Esophagus squamous epithelium (tissue), 4 donors: ENCODE results near the gene COL6A3.

Source experiments
- CTCF ChIP-seq, 6 experiments: fragments of 450-650 bp in 4 of 6; fragments of 200-600 bp in 2 of 6; sonication (generic) in 2 of 6; IDR thresholded peaks; one replicate each; pipeline ENCODE4 v1.5.1; 2016 to 2019; ENCODE audit warnings: antibody characterized with exemption in 6 of 6, mild to moderate bottlenecking in 4 of 6, moderate library complexity in 4 of 6
- POLR2A ChIP-seq, 4 donors: fragments of 450-650 bp; IDR thresholded peaks; one replicate each; pipeline ENCODE4 v1.6.1; 2017; ENCODE audit warnings: antibody characterized with exemption in 4 of 4, mild to moderate bottlenecking in 4 of 4, moderate library complexity in 3 of 4

- TF ChIP-seq CTCF (IDR thresholded peaks at IDR 0.05) (no peak), POLR2A (IDR thresholded peaks at IDR 0.05) (no peak)
These were observed 21.8 kb downstream of the COL6A3 start for GRCh38 chr2:237392186-237392585.
